Measurements from ENCODE around the gene MARK3.

MARK3 gene

GRCh38 chr14:103550451-103551337 lies 165.5 kb downstream of the MARK3 start:
- no peak for DNase-seq (ENCODE audit: low spot score)

GRCh38 chr14:103551338-103551762 lies 166.1 kb downstream of the MARK3 start:
- no peak for DNase-seq (ENCODE audit: low spot score)

GRCh38 chr14:103552011-103552845 lies 167.0 kb downstream of the MARK3 start:
- DNase-seq (ENCODE audit: low spot score): no peak

GRCh38 chr14:103552846-103553210 lies 167.6 kb downstream of the MARK3 start:
- no peak for DNase-seq (ENCODE audit: low spot score)
